Stimulated activated naive CD4-positive, alpha-beta T cell treated with Interleukin-2 at 50 U/mL for 16 hours (primary cell): ENCODE results near the gene MFAP5.

Source experiments
- DNase-seq: peaks from one replicate; lab custom pipeline; 2025; lab: John Stamatoyannopoulos, UW

The MFAP5 gene, protein sequence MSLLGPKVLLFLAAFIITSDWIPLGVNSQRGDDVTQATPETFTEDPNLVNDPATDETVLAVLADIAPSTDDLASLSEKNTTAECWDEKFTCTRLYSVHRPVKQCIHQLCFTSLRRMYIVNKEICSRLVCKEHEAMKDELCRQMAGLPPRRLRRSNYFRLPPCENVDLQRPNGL

DNA sequence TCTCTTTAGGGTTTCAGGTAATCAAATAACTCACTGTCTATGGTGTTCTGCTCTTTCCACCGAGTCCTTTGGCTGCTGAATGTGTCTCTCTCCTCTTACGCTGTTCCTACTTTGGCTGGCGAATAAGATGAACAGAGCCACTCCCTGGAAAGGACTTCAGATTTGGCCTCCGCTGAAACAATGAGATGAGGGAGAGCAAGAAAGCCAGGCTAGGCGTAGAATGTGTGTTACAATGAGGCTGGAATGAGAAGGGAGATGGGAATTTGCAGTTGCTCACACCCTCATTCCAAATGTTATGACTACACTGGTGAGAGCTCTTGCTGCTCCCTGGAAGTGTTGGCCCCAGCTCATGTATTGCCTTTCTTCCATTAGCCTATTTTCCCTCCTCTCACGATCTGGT is at the start of gene MFAP5:
Gene MFAP5 (minus strand): TSS at position 234 of the 400 bp plus-strand sequence. CDS start 722 bp downstream, outside the sequence.
- no peak for DNase-seq

DNA sequence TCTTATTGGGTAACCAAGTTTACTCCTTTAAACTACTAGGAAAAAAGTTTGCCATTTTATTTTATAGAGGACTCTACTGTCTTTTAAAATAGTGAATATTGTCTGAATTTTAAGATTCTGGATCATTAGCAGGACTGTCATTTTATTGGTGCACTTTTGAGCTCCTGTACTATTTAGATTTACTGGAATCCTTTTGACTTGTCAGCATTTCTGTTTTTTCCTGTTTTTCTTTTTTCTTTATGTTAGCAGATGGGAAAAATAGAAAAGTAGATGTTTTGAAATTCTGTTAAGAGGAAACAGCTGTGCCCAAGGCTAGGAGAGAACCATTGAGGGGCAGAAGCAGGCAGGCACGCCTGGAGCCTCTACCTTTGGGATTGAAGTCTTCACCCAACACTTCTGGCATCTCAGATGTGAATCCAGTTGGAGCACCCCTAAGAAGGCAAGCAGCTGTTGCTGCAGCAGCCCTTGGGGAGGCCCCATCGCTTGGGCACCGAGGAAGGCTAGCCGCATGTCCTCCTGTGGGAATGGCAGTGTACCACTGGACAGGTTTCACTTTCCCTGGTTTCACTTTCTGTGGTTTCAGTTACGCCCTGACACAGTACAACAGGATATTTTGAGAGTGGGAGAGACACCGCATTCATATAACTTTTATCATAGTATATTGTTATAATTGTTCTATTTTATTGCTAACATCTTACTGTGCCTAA is 46.7 kb upstream of the MFAP5 start:
- no peak for DNase-seq

DNA sequence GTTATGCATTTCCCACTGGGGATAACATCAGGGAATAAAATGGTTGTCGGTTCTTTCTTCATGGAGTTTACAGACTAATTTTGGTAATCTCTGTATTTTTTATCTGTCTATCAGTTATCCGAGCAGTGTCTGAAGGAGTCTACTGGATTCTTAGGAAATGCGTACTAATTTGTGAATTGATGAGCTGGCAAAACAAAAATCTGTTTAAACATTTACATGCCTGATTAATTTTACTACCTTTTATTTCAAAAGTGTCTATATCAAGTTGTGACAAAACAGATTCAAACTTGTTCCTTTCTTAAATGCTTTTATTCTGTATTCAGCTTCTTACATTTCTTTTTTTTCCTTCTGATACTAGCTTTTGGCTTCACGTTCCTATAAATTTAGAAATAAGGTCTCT is 39.5 kb upstream of the MFAP5 start:
- DNase-seq: no peak

DNA sequence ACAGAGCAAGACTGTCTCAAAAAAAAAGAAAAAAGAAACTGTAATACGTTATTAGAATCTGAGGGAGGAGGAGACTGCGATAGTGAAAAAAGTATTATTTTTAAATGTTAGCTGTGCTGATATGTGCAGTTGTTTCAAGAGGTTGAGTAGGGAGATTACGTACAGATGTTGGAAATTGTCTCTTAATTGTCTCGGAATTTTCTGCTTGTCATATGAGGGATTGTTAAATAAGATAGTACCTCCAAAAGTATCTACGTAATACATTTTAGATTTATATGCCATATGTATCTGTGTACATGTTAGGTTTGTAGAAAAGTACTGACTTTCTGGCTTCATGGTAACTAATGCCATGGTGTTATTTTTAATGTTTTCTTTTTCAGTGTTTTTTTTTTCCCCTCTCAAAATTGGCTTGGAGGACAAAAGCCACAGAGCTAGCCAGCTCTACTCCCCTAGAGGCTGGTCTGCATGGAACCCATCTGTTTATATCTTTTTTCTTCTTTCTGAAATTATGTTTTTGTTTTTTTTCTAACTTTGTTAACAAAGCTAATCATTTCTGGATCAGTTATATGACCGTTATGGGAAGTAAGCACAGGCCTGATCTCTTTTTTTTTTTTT is 38.5 kb upstream of the MFAP5 start:
- no peak for DNase-seq

DNA sequence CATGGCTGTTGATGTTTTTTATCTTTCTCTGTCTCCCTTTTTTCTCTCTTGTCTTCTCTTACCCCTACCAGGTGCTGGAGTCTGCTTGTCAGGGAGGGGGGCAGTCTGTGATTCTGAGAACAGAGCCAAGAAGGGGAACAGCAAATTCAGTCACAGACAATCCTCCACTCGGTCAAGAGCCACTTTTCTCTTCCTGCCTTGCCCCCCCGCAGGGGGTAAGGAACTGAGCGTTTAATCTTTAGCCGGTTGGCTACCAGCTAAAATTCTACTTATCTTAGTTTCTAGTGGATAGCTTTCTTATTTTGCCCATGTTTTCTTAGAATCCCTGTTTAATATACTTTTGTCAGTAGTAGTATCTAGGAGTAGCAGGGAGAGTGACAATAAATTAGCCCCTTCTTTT is 37.1 kb upstream of the MFAP5 start:
- no peak for DNase-seq

DNA sequence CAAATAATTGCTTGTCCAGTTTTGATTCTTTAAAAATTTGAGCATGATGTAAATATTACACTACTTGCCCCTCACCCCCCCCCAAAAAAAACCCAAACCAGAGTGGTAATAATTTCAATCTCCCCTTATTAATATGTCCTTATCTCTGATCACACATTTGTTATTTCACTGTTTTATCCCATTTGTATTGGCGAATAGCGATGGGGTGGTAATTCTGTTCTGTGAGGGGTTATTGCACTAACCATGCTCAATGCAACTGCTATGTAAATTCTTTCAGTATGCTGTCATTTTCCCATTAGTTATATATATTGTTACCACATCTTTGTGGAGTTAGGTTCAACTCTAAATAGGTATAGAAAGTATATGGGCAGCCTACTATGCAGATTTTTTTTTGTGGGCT is 36.3 kb upstream of the MFAP5 start:
- DNase-seq: no peak

DNA sequence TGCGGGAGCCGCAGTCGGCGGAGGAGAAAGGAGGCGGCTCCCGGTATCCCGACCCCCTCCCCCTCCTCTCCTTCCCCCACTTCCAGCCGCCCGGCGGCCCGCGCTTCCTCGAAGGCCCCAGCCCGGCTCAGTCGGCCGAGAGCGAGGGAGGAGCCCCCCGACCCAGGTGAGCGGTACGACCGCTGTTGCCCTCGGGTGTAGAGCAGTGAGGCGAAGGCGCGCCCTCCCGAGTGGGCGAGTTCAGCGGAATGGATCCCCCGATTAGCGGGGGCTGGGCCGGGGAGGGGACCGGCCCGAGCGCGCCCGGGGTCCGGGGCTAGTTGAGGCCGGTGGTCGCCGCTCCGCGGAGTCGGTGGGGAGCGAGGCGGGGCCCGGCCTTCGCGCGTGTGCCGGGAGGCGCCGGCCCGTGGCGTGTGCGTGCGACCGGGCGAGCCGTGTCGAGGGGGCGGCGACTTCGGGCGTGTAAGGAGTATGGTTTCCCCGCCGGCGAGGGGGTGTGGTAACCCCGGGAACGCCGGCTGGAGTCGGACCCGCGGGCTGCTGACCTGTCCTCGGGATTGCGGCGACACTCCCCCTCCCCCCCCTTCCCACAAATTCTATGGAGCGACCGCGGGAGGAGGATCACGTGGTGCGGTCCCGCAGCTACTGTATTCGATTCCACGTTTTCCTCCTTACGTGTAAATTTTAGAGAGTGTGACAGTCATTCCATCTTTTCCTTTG is 35.7 kb upstream of the MFAP5 start:
- peak; percentile 47 for DNase-seq

DNA sequence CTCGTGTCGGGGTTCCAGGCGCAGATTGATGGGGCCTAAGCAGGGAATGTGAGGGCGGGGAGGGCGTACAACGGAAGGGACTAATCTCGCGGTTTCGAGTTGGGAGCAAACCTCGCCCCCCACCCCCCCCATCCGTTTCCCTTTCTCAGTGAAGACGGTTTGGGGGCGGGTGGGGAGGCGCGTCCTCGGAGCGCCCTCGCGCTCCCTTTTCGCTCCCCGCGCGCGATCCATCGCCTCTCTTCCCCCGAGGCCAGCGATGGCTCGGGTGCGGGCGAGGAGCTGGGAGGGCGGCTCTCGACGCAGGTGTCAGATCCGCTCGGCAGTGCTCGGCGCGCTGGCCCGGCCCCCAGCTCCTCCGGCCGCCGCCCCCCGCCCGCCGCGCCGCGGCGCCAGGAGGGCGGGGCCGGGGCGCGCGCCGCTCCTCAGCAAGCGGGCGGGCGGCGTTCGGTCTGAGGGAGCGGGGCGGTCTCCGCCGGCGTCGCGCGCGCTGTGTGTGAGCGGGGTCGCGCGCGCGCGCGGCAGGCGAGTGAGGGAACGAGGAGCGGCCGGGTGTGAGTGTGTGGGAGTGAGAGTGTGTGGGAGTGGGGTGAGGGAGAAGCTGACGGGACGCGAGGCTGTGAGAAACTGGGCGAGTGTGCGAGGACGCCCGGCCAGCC is 35.0 kb upstream of the MFAP5 start, which contains the start of gene RIMKLB:
Gene RIMKLB (plus strand): TSS at position 516 of the 656 bp plus-strand sequence. CDS start 15,876 bp downstream, outside the sequence.
- DNase-seq: peak; percentile 73

DNA sequence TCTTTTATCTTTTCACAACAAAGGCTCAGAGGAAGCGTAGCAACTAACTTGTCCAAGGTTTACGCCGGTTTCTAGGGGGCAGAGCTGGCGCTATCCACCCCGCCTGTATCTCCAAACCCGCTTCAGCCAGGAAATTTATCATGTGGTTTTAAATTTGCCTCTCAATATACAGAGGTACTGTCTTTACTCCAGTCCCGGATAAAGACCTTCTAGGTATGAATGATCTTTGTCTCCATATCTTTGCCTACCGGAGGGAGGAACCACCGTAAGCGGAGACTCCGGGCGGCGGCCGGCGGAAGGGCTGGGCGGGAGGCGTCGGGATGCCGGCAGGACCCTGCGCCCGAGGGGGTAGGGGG is 34.5 kb upstream of the MFAP5 start:
- no peak for DNase-seq

DNA sequence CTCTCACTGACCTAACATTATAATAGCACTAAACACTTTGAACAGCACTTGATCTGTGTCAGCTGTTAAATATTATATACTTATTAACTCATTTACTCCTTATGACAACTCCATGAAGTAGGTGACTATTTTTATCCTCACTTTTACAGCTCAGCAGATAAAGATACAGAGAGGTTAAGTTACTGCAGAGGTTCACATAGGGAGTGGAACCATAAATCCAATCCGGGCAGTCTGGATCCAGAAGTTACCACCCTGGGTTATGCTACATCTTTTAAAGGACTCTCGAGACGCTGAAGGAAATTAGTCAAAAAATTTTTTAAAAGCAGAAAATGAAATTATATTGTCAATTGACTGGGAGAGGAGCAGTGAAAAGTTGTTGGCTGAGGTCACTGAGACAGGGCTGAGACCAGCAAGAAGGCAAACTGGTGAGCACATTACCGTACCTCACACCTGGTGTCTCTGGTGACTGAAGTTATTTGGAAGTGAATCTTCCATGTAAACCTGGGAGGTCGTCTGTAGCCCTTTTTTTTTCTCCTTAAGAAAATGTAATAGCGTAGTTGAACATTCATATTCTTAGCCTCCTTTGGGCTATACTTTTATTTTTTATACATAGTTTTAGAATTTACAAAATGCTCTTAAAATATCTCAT is 33.9 kb upstream of the MFAP5 start:
- DNase-seq: no peak

DNA sequence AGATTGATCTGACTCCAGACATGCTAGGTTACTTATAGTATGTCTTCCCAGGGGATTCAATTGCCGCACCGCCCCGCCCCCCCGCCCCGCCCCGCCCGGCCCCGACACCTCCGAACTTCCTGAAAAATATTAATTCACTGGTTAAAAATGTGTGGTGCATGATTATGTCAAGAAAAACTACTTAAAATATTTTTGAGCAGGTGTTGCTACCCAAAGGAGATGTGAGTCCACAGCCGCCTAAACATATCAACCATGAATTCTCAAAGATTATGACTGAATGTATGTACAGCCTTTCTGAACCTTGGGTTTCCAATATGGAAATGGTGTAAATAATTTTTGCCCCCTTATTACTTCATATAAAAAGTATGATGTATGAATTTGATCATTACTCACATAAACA is 32.5 kb upstream of the MFAP5 start:
- DNase-seq: no peak

DNA sequence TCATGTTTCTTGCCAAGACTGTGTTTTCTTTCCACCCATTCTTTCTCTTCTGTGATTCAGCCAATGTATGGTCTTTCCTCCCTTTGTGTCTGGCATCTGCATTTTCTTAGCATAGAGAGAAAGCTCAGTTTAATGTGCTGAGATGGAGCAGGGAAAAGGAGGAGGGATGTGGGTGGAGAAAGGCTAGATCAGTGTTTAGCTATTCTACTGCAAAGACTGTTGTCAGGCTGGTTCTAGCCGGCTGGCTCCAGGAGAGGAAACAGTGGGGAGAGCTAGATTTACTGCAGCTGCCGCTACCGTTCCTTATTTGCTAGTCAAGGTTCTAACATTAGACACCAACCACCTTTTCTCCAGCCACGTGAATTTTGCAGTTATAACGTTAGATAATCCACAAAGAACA is 29.9 kb upstream of the MFAP5 start:
- no peak for DNase-seq

DNA sequence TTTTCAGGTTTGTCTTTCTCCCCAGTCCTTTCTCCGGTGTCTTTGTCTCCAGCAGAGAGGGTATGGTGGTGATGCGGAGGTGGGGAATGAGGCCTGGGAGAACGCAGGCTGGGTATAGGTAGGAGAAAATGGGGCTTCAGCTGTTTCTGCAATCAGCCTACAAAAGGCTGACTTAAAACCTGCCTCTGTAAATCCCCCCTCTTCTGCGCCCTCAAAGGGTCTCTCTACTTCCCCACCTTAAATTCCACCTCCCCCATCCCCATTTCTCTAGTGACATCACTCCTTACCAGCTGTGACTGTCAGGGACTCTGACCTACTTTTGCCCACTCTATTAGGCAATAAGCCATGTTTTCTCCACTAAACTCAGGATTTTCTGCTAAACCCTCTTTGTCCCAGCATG is 27.1 kb upstream of the MFAP5 start:
- no peak for DNase-seq

DNA sequence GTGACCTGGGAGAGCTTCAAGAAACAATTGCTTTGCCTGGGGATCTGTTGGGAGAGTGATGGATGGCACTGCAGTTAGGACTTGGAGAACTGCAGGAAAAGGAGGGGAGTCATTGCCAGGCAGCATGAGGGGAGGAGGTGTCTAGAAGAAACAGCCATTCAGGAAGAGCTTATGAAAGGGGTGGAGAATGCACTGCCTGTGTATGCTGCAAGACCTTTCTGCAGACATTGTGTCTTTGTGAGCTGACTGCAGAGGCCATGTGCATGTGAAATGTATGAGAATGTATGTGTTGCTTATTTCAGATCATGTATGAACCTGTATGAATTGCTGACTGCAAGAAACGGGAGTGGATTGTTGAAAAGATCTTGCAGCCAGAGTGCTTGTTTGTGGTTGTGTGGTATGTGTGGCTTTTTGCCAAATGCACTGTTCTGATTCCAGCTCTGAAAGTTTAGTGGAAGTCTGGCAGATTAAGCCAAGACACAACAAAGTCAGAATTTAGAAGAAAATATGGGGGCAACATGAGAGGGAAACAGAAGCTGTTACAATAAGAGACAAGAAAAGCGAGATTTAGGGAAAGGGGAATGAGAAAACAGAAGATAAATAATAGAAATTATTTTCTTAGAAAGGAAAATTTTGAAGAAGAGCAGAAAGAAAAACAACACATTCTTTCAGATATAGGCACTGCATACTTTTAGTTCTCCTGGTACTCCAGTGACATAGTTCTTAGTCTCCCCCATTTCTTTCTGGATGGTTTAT is 25.4 kb upstream of the MFAP5 start:
- no peak for DNase-seq

DNA sequence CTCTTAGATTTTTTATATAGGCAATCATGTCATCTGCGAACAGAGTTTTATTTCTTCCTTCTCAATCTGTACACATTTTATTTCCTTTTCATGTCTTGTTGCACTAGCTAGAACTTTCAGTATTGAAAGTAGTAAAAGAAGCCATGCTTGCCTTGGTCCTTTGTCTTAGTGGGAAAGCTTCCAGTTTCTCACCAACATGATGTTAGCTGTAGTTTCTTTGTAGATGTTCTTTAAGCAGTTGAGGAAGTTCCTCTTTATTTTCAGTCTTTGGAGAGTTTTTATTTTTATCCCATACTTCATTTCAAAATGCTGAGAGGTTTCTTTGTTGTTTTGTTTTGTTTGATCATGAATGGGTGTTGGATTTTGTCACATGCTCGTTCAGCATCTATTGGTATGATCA is 22.4 kb upstream of the MFAP5 start:
- DNase-seq: no peak

DNA sequence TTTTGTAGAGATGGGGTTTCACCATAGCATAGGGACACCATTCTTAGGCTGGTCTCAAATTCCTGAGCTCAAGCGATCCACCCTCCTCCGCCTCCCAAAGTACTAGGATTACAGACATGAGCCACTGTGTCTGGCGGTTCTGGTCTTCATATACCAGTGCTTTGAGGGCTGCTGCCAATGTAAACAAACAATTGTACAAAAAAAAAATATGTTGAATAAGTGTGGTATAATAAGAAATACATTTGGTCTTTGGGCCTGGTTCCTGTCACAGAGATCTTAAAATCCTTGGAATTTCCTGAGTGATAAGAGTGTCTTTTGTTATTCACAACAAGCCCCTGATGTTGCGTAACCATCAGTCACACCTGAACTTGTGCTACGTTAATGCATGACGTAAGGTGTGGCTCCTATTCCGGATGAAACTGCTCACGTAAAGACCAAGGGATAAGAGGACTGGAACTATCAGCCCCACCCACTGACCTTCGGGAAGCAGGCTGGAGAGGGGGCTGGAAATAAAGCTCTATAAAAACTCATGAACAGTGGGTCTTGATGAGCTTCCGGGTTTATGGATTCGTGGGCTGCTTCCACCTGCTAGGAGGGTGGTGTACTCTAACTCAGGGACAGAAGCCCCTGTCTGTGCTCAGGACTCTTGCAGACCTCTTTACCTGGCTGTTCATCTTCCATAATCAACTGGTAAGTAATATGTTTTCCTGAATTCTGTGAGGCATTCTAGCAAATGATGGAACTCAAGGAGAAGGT is 18.7 kb upstream of the MFAP5 start:
- no peak for DNase-seq

DNA sequence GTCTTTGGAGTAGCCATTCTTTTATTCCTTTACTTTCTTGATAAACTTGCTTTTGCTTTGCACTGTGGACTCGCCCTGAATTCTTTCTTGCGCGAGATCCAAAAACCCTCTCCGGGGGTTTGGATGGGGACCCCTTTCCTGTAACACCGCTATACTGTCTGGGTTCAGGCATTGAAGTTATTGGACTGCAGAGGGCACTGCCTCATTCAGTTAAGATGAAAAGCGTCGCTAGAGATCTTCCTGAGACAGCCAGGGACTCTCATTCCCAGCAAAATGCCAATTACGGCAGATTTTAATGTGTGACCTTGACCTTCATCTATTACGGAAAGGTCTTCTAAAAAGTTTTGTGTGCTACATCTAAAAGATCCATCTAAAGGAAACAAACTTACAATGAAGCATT is 17.9 kb upstream of the MFAP5 start:
- DNase-seq: no peak

DNA sequence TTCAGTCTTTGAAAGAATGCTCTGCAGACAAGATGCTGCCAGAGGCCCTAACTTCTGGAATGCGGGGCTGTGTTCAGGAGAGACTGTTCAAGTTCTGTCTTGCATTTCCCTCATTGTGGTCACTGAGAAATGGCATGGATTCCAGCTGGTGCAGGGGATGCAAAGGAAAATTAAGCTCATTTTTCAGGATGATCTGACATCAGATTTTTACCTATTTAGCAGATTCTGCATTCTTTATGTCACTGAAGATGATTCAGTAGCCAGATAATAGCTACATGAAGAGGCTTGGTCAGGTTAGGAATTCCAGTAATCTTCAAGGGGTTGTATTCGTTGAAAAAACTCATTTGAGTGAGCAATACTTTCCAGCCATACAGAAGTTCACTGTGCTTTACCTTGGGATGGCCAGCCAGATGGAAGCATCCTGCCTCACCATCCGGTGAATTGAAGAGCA is 16.1 kb upstream of the MFAP5 start:
- no peak for DNase-seq

DNA sequence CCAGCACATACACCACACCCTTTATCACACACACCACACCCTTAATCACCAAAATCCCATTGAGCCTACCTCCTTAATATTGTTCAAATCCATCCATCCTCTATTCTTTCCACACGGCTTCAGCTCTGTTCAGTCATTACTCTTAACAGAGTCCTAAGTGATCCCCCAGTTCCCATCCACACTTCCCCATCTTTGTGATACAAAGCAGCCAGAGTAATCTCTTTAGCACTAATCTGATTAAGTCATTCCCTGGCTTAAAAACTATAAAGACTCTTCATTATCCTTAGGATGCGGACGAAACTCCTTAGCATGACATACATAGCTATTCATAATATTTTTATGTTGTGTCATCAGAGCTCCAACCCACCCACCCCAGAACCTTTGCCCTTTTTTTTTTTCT is 14.7 kb upstream of the MFAP5 start:
- DNase-seq: no peak

DNA sequence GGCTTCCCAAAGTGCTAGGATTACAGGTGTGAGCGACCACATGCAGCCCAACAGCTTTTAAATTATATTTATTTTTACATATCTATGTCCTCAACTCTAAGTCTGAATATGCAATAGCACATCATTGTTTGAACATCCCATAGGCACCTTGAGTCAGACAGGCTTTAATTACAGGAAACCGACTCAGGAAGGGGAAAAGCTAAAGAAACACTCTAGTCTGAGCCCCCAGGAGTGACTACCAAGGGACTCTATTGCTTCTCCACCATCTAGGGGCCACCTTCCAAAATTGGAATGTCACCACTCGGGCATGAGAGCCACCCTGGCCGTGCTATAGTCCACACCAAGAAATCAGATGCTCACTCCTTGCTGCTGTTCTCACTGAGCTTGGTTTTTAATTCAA is 14.0 kb upstream of the MFAP5 start:
- no peak for DNase-seq
